Body of pancreas (tissue), 4 donors: ENCODE data around the gene WIPF3. TPM values are rescaled to one million over a fixed set of nuclear protein-coding genes. Genes with fewer than 3 reads are reported as not detected.
A peak's percentile ranks its signal among the peaks of the same experiment; 100 is the strongest.

ENCODE experiments used
- ATAC-seq: fragments of 150-250 bp; one replicate; pipeline ENCODE4 v1.9.1; 2016
- DNase-seq, 4 donors: peaks; one replicate each; pipeline ENCODE4 v3.0.0-alpha.2; 2019
- H3K27ac ChIP-seq, 4 donors: fragments of 200-600 bp; sonication (generic); 1 replicate in 3 of 4; 2 replicates in 1 of 4; pipeline versions ENCODE4 v1.5.1 to v1.6.1; 2016 to 2019; ENCODE audit warnings: mild to moderate bottlenecking in 1 of 4, mixed read lengths in 1 of 4, moderate library complexity in 1 of 4
- H3K27me3 ChIP-seq, 2 donors: fragments of 200-600 bp; sonication (generic); one replicate each; pipeline ENCODE4 v1.6.0; 2016; ENCODE audit warnings: mild to moderate bottlenecking in 1 of 2
- H3K36me3 ChIP-seq, 2 donors: fragments of 200-600 bp; sonication (generic); replicated peaks in 1 of 2; 2 replicates each; pipeline ENCODE4 v1.5.1; 2016; ENCODE audit warnings: low read depth in 2 of 2; ENCODE audit not compliant: insufficient read depth in 1 of 2
- H3K4me1 ChIP-seq: fragments of 200-600 bp; sonication (generic); one replicate; pipeline ENCODE4 v1.6.0; 2016
- H3K4me3 ChIP-seq, 2 donors: fragments of 200-600 bp; sonication (generic); 1 replicate in 1 of 2; 2 replicates in 1 of 2; pipeline ENCODE4 v1.5.1; 2016 to 2019
- H3K9me3 ChIP-seq, 3 donors: fragments of 200-600 bp; sonication (generic); 1 replicate in 2 of 3; 2 replicates in 1 of 3; pipeline ENCODE4 v1.5.1; 2016
- POLR2A ChIP-seq, 3 donors: fragments of 450-650 bp; IDR thresholded peaks; one replicate each; pipeline ENCODE4 v1.6.1; 2016; ENCODE audit warnings: antibody characterized with exemption in 3 of 3, mild to moderate bottlenecking in 2 of 3
- WGBS, 2 donors: methylation state at CpG; one replicate each; pipeline ENCODE4 v1.1.5; 2017; 5-methylcytosine and 5-hydroxymethylcytosine counted together
- intact Hi-C: fragments of 100-400 bp; cut with DNase I; formaldehyde crosslinking; loops from one replicate; pipeline ENCODE4 v1.15.1; 2023
- total RNA-seq, 2 donors: library from RNA; depleted of rRNA; stranded (reverse); fragments of >200 nt; gene quantifications; one replicate each; pipeline ENCODE4 v1.1.0, GENCODE V29; 2016
- TF ChIP-seq, protein P1 (sequence below), 7 experiments: fragments of 450-650 bp in 4 of 7; fragments of 200-600 bp in 3 of 7; sonication (generic) in 3 of 7; IDR thresholded peaks; one replicate each; pipeline ENCODE4 v1.5.1; 2016 to 2019; ENCODE audit warnings: antibody characterized with exemption in 7 of 7

Gene WIPF3
- total RNA-seq, 2 donors from 2014 or later: 0.33 to 1.0 TPM

DNA sequence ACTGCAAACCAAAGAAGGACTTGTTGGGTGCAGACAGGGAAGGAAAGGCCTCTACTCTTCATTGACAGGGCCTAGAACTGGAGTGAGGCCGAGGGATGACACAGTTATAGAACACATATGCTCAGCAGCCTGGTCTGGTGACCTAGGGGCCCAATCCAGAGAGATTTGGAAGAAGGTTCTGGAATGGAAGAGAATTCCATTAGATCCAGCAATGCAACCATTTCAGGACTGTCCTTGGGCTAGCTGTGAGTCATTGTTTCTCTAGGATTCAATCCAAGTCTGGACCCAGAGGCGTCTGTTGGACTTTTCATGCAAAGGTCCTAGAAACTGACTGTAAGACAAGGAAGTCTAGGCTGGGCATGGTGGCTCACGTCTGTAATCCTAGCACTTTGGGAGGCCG is 59.2 kb downstream of the WIPF3 start:
- intact Hi-C loops: no loop called here
- ATAC-seq (peak; percentile 92), DNase-seq (peak; percentile 45 to 76 (median 60))
- no peaks in the 10 kb centered on the region for H3K36me3 ChIP-seq
- no peak overlapping the region for H3K4me3 ChIP-seq
- WGBS, 2 donors: 45 to 60% methylated on average over 4 of the region's 4 CpGs
- H3K27me3 ChIP-seq: no peaks in the 10 kb centered on the region
- H3K27ac ChIP-seq: peak overlapping the region in 3 of 4 donors; percentile 27 to 47 (median 30)
- H3K9me3 ChIP-seq: no peaks in the 10 kb centered on the region
- peaks cover 16% of the 10 kb centered on the region for H3K4me1 ChIP-seq
- no peak for TF ChIP-seq POLR2A (IDR thresholded peaks at IDR 0.05)
- TF ChIP-seq, protein P1, sequence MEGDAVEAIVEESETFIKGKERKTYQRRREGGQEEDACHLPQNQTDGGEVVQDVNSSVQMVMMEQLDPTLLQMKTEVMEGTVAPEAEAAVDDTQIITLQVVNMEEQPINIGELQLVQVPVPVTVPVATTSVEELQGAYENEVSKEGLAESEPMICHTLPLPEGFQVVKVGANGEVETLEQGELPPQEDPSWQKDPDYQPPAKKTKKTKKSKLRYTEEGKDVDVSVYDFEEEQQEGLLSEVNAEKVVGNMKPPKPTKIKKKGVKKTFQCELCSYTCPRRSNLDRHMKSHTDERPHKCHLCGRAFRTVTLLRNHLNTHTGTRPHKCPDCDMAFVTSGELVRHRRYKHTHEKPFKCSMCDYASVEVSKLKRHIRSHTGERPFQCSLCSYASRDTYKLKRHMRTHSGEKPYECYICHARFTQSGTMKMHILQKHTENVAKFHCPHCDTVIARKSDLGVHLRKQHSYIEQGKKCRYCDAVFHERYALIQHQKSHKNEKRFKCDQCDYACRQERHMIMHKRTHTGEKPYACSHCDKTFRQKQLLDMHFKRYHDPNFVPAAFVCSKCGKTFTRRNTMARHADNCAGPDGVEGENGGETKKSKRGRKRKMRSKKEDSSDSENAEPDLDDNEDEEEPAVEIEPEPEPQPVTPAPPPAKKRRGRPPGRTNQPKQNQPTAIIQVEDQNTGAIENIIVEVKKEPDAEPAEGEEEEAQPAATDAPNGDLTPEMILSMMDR (IDR thresholded peaks at IDR 0.05): no peak

DNA sequence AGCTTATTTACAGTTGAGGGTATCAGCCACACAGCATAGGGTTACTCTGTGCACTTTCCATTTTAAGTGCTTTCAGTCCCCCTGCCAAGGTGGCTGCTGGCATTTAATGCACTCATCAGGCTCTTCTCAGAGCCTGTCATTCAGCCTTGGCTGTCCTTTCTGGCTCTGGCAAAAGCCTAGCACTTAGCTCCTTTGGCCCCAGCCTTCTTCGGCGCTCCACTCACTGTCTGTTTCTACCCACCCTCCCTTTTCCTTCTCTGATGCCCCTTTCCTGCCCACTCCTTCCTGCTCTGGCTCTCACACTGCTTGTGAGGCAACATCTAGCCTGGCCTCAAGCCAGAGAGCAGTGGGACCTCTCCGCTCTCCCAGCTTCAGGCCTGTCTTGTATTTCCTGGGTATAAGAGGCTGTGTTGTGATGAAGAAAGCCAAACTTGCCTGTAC is 60.2 kb downstream of the WIPF3 start:
- WGBS, 2 donors: 78 to 80% methylated on average over 3 of the region's 3 CpGs
- DNase-seq (peak; percentile 26 to 63 (median 45)), ATAC-seq (peak; percentile 16)
- no peaks in the 10 kb centered on the region for H3K9me3 ChIP-seq
- intact Hi-C loops: no loop called here
- no peaks in the 10 kb centered on the region for H3K27me3 ChIP-seq
- peak overlapping the region in 1 of 4 donors; percentile 27 for H3K27ac ChIP-seq
- H3K4me3 ChIP-seq: no peak overlapping the region
- TF ChIP-seq POLR2A (IDR thresholded peaks at IDR 0.05): no peak
- TF ChIP-seq, protein P1 (IDR thresholded peaks at IDR 0.05): no peak
- H3K4me1 ChIP-seq: peaks cover 16% of the 10 kb centered on the region
- no peaks in the 10 kb centered on the region for H3K36me3 ChIP-seq

DNA sequence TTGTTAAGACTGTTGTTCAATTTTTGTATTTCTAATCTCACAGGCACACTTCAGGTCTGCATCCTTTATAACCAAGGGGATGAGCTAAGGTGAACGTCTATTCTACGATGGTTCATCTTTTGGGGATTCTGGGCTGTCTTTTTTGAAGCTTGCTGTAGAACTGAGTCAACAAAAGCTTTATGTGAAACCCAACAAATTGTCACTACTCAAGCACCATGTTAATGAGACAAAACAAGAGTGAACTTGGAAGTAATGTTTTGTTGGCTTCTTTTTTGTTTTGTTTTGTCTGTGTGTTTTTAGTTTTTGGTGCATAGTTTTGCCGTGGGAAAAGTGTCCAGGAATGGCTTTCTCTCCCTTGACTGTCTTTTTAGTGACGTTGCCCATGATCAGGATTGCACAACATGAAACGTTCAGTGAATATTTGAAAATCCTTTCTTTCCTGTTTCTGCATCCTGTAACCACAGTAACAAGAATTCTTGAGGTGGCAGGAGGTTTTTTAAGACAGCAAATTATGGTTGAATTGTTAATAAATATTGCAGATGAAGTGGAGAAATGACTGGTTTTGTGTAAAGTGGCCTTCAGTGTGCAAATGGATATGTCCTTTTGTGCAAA is 65.6 kb downstream of the WIPF3 start:
- Histone ChIP-seq H3K36me3 (no peaks in the 10 kb centered on the region), H3K27ac (no peak overlapping the region), H3K9me3 (no peaks in the 10 kb centered on the region), H3K4me1 (no peaks in the 10 kb centered on the region), H3K27me3 (no peaks in the 10 kb centered on the region), H3K4me3 (no peak overlapping the region)
- WGBS, 2 donors: 74 to 77% methylated on average over 5 of the region's 5 CpGs
- no peak for ATAC-seq
- TF ChIP-seq, protein P1 (IDR thresholded peaks at IDR 0.05): no peak
- no peak for DNase-seq
- intact Hi-C loops: no loop called here

DNA sequence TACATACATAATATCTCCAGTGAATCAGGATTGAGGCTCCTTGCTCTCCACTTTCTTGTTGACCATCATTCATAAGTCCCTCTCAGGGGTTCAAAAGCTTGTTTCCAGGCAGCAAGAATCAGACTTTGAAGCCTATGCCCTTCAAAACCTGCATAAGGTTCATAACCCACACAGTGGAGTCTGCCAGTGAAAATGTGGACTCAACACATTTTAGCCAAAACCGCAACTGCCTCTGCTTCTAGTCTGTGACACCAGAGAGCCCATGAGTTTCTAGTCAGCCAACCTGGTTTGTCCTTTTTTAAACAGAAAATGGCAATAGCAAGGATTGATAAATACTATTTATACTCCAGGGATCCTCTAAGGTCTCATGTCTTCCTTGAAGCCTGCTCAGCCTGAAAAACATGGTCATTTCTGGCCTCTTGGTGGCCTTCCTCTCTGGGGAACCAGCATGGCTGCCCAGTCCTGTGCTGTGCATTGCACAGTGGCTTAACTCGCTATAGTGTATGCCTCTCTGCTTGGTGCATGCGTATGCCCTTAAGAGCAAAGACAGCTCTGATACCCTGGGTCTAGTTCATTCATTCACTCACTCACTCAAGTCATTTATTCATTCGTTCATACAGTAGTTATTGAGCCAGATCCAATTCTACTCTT is 67.5 kb downstream of the WIPF3 start:
- Histone ChIP-seq H3K4me1 (no peaks in the 10 kb centered on the region), H3K9me3 (no peaks in the 10 kb centered on the region), H3K27me3 (no peaks in the 10 kb centered on the region), H3K27ac (no peak overlapping the region), H3K4me3 (no peak overlapping the region), H3K36me3 (no peaks in the 10 kb centered on the region)
- ATAC-seq (no peak), DNase-seq (no peak)
- TF ChIP-seq, protein P1 (IDR thresholded peaks at IDR 0.05): no peak
- intact Hi-C loops: no loop called here
- WGBS, 2 donors: 87 to 94% methylated on average over 4 of the region's 4 CpGs

DNA sequence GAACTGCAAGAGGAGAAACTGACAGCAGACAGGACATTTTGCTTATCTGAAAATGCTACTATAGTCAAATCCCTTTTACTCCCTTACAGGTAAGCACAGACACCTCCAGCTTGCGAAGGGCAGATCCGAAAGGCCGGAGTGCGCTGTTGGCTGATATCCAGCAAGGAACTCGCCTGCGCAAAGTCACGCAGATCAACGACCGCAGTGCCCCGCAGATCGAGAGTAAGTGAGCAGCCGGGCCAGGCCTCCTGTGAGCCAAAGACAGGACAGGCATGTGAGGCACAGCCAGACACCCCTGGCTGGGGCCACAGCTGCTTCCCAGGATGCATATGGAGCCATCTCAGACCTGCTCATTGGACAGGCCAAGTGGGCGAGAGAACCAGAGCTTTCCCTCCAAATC is 69.4 kb downstream of the WIPF3 start:
- TF ChIP-seq, protein P1 (IDR thresholded peaks at IDR 0.05): no peak
- no peak for TF ChIP-seq POLR2A (IDR thresholded peaks at IDR 0.05)
- intact Hi-C loops: no loop called here
- no peak for ATAC-seq
- no peaks in the 10 kb centered on the region for H3K9me3 ChIP-seq
- no peaks in the 10 kb centered on the region for H3K27me3 ChIP-seq
- H3K36me3 ChIP-seq: no peaks in the 10 kb centered on the region
- 94% methylated on average over 13 of the region's 13 CpGs for WGBS, 2 donors
- no peaks in the 10 kb centered on the region for H3K4me1 ChIP-seq
- H3K27ac ChIP-seq: no peak overlapping the region
- DNase-seq: no peak
- no peak overlapping the region for H3K4me3 ChIP-seq
